ENCODE data around the gene HSPD1.

Gene HSPD1

DNA sequence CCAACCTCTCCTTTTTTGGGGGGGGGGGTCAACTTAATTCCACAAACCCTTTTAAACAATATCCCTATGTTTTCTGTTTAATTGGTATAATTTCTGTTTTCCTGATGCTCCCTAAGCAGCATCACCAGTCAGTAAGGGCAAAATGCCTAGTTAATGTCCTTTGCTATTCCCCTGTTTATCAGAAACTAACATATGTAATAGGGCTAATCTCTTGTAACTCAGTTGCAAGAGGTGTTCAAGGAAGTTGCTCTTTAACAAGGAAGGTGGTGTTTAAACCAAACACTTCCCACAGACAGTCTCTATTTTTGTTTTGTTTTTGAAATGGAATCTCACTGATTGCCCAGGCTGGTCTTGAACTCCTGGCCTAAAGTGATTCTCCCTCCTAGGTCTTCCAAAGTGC, 52.8 kb downstream of the HSPD1 start:
- no peaks in the 10 kb centered on the region for H3K36me3 ChIP-seq (replicated peaks)
- in situ Hi-C loops (cut with HindIII; ENCODE audit: low pct_ligation_motif_present, low sequenced_read_pairs): no loop called here
- H3K4me3 ChIP-seq (ENCODE audit: low read depth, low read length): no peak overlapping the region
- TF ChIP-seq, protein P1, sequence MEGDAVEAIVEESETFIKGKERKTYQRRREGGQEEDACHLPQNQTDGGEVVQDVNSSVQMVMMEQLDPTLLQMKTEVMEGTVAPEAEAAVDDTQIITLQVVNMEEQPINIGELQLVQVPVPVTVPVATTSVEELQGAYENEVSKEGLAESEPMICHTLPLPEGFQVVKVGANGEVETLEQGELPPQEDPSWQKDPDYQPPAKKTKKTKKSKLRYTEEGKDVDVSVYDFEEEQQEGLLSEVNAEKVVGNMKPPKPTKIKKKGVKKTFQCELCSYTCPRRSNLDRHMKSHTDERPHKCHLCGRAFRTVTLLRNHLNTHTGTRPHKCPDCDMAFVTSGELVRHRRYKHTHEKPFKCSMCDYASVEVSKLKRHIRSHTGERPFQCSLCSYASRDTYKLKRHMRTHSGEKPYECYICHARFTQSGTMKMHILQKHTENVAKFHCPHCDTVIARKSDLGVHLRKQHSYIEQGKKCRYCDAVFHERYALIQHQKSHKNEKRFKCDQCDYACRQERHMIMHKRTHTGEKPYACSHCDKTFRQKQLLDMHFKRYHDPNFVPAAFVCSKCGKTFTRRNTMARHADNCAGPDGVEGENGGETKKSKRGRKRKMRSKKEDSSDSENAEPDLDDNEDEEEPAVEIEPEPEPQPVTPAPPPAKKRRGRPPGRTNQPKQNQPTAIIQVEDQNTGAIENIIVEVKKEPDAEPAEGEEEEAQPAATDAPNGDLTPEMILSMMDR (IDR thresholded peaks at IDR 0.05; ENCODE audit: low read depth, low read length, missing control alignments): no peak
- DNase-seq: no peak
- no peaks in the 10 kb centered on the region for H3K27me3 ChIP-seq (replicated peaks)
- no peak overlapping the region for H3K27ac ChIP-seq

DNA sequence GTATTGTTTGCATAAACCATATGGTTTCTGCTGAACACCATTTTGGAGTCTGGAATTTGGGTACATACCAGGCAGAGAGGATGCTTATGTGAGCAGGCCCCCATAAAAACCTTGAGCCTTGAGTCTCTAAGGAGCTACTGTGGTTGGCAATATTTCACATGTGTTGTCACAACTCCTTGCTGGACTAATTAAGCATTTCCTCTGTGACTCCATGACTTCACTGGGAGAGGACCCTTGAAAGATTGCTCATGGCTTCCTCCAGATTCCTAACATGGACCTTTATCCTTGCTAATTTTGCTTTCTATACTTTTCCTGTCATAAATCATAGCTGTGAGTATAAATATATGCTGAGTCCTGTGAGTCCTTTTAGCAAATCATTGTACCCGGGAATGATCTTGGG, 53.9 kb downstream of the HSPD1 start:
- H3K4me3 ChIP-seq (ENCODE audit: low read depth, low read length): no peak overlapping the region
- H3K36me3 ChIP-seq (replicated peaks): no peaks in the 10 kb centered on the region
- DNase-seq: no peak
- no peak overlapping the region for H3K27ac ChIP-seq
- TF ChIP-seq, protein P1 (IDR thresholded peaks at IDR 0.05; ENCODE audit: low read depth, low read length, missing control alignments): no peak
- H3K27me3 ChIP-seq (replicated peaks): no peaks in the 10 kb centered on the region
- in situ Hi-C loops (cut with HindIII; ENCODE audit: low pct_ligation_motif_present, low sequenced_read_pairs): no loop called here

DNA sequence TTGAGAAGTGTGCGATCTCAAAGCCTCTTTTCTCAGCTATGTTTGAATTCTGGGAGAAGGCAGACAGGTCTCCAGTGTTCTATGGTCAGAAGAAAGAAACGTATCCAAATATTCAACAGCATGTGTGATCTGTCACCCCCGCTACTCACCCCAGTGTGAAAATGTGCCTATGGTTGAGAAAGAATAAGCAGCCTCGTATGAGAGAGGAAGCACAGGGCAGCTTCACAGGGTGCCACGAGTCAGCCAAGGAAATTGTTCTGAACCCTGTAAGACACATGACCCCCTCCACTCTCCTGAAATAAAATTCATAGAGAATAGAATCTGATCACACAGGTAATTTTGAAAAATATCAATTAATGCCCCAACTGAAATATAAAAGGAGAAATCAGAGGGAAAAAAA, 56.8 kb downstream of the HSPD1 start:
- DNase-seq: no peak
- in situ Hi-C loops (cut with HindIII; ENCODE audit: low pct_ligation_motif_present, low sequenced_read_pairs): no loop called here
- Histone ChIP-seq H3K27me3 (replicated peaks) (no peaks in the 10 kb centered on the region), H3K27ac (no peak overlapping the region), H3K36me3 (replicated peaks) (no peaks in the 10 kb centered on the region), H3K4me3 (ENCODE audit: low read depth, low read length) (no peak overlapping the region)
- TF ChIP-seq, protein P1 (IDR thresholded peaks at IDR 0.05; ENCODE audit: low read depth, low read length, missing control alignments): no peak

DNA sequence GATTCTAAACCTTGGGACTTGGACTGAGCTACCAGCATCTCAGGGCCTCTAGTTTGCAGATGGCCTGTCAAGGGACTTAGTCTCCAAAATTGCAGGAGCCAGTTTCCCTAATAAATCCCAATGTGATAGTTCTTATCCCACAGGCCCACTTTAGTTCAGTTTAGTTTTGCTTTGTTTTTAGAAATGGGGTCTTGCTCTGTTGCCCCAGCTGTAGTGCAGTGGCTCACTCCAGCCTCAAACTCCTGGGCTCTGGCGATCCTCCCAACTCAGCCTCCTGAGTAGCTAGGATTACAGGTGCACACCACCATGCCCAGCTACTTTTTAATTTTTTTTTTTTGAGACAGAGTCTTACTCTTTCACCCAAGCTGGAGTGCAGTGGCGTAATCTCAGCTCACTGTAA, 62.3 kb downstream of the HSPD1 start:
- Histone ChIP-seq H3K27me3 (replicated peaks) (no peaks in the 10 kb centered on the region), H3K4me3 (ENCODE audit: low read depth, low read length) (no peak overlapping the region), H3K27ac (no peak overlapping the region), H3K36me3 (replicated peaks) (no peaks in the 10 kb centered on the region)
- in situ Hi-C loops (cut with HindIII; ENCODE audit: low pct_ligation_motif_present, low sequenced_read_pairs): no loop called here
- TF ChIP-seq, protein P1 (IDR thresholded peaks at IDR 0.05; ENCODE audit: low read depth, low read length, missing control alignments): no peak
- no peak for DNase-seq

Measured in brain microvascular endothelial cell (primary cell).